HK-2 (cell line): ENCODE results near the gene ZBTB20.
"Not testable (repeated sequence)": the region's sequence is repeated elsewhere in the genome, so short reads cannot be mapped to it uniquely, and the experiment has no call there.

Source experiments
- DNase-seq: peaks from one replicate; pipeline ENCODE4 v3.0.0-alpha.2; 2018; ENCODE audit not compliant: unreplicated experiment

ZBTB20 gene

GRCh38 chr3:115146418-115147328 is at the start of gene ZBTB20:
ZBTB20 (minus strand) TSS chr3:115147288.
- DNase-seq: peak; percentile 73

GRCh38 chr3:115194476-115194875 is 47.4 kb upstream of the ZBTB20 start:
- no peak for DNase-seq

GRCh38 chr3:115190747-115191146 is 43.7 kb upstream of the ZBTB20 start:
- no peak for DNase-seq

- no peak for DNase-seq
These were observed 40.2 kb upstream of the ZBTB20 start for GRCh38 chr3:115187149-115187757.

- no peak for DNase-seq
These were observed 39.5 kb upstream of the ZBTB20 start for GRCh38 chr3:115186351-115187148.

GRCh38 chr3:115184859-115185572 is 37.9 kb upstream of the ZBTB20 start:
- not testable (repeated sequence) for DNase-seq

- DNase-seq: not testable (repeated sequence)
These were observed 31.8 kb upstream of the ZBTB20 start for GRCh38 chr3:115178930-115179329.

GRCh38 chr3:115169808-115170207 is 22.7 kb upstream of the ZBTB20 start:
- no peak for DNase-seq

GRCh38 chr3:115165701-115166100 is 18.6 kb upstream of the ZBTB20 start:
- no peak for DNase-seq

- no peak for DNase-seq
These were observed 18.2 kb upstream of the ZBTB20 start for GRCh38 chr3:115165266-115165665.

GRCh38 chr3:115164374-115165221 is 17.5 kb upstream of the ZBTB20 start:
- no peak for DNase-seq

GRCh38 chr3:115162759-115163158 is 15.7 kb upstream of the ZBTB20 start:
- DNase-seq: no peak

GRCh38 chr3:115161866-115162265 is 14.8 kb upstream of the ZBTB20 start:
- no peak for DNase-seq

- no peak for DNase-seq
These were observed 14.2 kb upstream of the ZBTB20 start for GRCh38 chr3:115161168-115161834.

GRCh38 chr3:115160295-115160694 is 13.2 kb upstream of the ZBTB20 start:
- DNase-seq: no peak

GRCh38 chr3:115156046-115156654 is 9.1 kb upstream of the ZBTB20 start:
- DNase-seq: no peak

- no peak for DNase-seq
These were observed 7.5 kb upstream of the ZBTB20 start for GRCh38 chr3:115154611-115155010.

- no peak for DNase-seq
These were observed 4.8 kb upstream of the ZBTB20 start for GRCh38 chr3:115151921-115152320.

- DNase-seq: no peak
These were observed 1.2 kb upstream of the ZBTB20 start for GRCh38 chr3:115148142-115148790.
